HG03039 (cell line): ENCODE data around the gene URAD.

Source experiments
- ATAC-seq: cut with Tn5 transposase; IDR thresholded peaks from one replicate; pipeline ENCODE4 v1.9.1; 2021; ENCODE audit warnings: mild to moderate bottlenecking, moderate library complexity; ENCODE audit not compliant: unreplicated experiment

URAD gene

GRCh38 chr13:27956576-27957300, 31.8 kb downstream of the URAD start:
- ATAC-seq, result no peak

- no peak for ATAC-seq
Observed at GRCh38 chr13:27955014-27955591, 33.4 kb downstream of the URAD start.

- ATAC-seq, result peak; percentile 23
Observed at GRCh38 chr13:27954406-27954851, 34.1 kb downstream of the URAD start.

DNA sequence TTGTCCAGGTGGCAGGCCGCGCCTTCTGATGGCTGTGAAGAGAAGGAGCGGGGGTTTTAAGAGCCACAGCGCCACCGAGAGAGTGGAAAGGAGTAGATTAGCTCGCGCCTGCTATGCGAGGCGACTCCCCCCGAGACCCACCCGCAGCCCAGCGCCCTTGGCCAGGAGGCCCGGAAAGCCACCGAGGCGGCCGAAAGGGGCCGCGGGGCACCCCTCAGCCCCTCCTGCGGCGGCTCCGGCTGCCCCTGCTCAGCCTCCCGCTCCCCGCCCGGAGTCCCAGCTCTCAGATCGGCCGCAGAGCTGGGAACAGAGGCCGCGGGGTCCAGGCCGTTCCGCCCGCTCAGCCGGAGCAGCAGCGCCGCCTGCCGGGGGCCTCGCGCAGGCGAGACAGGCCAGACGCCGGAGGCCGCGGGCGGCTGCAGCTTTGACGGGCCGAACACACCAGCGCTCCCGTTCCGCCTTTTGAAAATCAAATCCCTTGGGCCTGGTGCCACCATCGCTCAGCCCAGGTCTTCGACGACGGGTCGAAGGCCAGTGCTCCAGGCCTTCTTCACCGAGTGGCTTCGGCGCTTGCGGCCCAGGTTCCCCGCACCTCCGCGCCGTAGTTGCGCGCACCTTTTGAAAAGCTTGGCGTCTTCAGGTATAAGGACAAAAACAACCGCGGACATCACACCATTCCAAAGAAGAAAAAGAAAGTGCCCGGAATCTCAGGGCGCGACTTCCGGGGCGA, 34.7 kb downstream of the URAD start:
- ATAC-seq, result peak; percentile 76

DNA sequence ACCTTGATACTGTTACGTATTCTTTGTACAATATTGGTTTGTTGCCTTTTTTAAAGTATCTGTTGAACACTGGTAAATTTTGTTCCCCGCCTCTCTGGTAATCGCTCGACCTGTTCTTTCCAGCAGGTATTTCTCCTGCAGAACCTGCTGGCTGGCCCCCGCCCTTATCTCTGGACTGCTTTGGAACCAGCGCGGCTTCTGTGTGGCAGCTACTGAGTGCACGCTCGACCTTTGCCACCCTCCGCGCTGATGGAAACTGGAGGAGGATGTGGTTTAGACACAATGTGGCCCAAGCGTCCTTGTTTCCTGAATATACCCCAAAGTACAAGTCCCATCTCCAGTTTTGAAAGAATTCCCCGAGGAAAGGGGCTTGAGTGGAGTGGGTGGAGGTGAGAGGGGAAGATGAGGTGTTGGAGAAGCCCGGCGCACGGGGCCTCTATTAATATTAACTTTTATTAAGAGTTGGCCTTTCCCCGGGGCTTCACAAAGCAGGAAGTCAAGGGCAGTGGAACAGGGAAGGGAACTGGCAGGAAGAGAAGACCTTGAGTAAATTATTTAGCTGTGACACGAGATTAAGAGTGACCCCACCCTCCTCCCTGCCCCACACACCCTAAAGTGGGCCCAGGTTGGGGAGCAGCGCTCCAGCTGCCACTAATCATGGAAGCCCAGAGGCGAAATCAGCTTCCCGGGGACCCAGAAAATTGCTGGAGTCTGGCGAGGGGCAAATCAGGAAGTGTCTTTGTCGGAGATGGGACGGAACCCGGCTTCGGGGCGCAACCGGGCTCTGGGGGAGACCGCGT, 35.4 kb downstream of the URAD start:
- no peak for ATAC-seq

DNA sequence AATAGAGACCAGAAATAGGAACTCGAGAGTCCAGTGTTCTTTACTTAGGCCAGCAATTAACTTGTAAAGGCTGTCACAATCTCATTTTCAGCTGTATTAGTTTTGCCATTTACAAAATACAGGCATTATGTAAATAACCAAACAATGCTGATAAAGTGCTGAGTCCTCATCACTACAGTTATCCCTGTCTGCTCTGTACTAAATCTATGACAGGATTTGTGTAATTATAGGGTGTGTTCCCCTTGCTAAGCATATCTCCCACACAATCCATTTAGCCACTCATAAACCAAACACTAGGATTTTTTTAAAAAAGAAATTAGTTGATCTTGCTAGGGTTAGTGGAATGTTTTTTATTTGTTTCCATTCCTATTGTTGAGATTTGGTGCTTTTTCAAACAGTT, 45.5 kb downstream of the URAD start:
- no peak for ATAC-seq

DNA sequence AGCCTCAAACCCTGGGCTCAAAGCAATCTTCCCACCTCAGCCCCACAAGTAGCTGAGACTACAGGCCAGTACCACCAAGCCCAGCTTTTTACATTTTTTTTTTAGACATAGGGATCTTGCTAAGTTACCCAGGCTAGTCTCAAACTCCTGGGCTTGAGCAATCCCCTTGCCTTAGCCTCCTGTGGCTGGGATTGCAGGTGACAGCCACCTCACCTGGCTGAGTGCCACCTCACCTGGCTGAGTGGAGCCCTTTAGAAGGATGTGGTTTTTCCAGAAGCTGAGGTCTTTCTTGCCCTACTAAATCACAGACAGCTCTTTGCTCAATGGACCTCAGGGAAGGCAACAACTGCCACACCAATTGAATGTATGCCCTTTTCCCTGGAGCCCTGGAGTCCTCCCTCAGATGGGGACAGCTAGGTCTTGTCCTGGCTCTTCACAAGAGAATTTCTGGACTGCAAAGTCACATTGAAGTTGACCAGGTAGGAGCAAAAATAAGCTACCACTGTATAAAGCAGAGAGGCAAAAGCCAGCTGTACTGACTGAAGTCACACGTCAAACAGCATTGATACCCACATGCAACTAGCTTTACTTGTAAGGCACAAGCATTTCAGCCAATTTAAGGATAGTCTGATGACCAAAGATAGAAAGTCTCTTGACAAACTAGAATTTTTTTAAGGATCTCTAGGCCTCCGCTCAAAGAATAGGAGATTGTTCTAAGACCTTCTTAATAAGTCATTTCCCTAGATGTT, 54.7 kb downstream of the URAD start:
- no peak for ATAC-seq

GRCh38 chr13:27933118-27933517, 55.4 kb downstream of the URAD start:
- ATAC-seq, result no peak

DNA sequence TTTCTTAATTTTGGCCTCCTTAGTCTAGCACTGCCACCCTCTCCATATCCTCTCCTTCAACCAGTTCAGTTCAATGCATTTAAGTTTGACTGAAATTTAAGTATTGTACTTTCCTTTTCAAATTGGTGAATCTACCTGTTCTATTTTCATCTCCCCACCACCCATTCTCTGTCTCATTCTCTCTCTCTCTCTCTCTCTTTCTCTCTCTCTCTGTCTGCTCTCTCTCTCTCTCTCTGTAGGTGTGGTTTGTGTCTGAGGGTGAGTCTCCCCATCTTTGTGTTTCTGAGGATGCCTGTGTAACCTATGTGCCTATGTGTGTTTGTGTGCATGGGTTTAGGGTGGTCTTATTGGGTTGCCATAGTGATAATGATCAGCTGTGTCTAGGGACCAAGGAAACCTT, 58.6 kb downstream of the URAD start:
- ATAC-seq, result no peak

DNA sequence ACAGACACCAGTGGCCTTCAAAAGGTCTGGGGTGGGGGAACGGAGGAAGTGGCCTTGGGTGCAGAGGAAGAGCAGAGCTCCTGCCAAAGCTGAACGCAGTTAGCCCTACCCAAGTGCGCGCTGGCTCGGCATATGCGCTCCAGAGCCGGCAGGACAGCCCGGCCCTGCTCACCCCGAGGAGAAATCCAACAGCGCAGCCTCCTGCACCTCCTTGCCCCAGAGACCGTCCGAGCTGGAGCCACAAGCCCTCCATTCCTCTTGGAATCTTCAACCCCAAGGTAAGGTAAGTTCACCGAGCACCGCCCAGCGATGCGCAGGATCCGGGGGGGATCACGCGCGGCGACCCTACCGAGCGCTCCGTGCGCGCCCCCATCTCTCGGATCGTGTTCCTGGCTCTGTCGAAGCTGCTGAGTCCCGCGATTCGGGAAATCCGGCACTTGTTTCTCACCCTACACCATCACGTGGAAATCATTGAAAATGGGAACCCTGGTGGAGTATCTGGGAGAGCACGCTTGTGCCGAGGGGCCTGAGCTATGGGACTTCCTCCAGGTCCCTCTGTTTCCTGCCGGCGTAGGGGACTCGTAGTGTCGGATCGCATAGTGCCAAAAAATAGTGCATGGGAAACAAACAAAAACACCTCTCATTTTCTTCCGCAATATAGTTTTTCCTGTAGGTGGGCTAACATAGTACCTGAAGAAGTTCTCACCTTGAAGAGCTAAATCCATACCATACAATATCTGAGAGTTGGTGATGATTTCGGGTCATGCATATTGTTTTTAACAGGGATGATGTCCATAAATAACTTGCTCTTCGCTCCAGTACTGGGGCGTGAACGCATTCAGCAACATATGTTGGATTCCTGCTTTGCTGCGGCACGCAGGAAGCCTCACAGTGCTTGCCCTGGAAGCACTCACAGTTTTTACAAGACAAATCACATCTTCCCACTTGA, 59.4 kb downstream of the URAD start:
- ATAC-seq, result no peak

DNA sequence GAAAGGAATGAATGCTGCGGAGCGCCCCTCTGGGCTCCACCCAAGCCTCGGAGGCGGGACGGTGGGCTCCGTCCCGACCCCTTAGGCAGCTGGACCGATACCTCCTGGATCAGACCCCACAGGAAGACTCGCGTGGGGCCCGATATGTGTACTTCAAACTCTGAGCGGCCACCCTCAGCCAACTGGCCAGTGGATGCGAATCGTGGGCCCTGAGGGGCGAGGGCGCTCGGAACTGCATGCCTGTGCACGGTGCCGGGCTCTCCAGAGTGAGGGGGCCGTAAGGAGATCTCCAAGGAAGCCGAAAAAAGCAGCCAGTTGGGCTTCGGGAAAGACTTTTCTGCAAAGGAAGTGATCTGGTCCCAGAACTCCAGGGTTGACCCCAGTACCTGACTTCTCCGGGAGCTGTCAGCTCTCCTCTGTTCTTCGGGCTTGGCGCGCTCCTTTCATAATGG, 60.1 kb downstream of the URAD start:
- ATAC-seq, result no peak
